SU-DHL-6 (cell line): ENCODE data around the gene RGMB.

Experiments
- H2AFZ ChIP-seq: fragments of 200-600 bp; sonication (generic); 2 replicates; pipeline ENCODE4 v1.6.1; 2014; ENCODE audit warnings: low read depth, mild to moderate bottlenecking, moderate library complexity, mixed read lengths, antibody characterized with exemption, low read length; ENCODE audit not compliant: severe bottlenecking
- H3F3A ChIP-seq: fragments of 200-600 bp; shearing (Covaris generic); 2 replicates; pipeline ENCODE4 v1.6.0; 2016; ENCODE audit warnings: antibody characterized with exemption, mild to moderate bottlenecking; ENCODE audit not compliant: insufficient read depth
- H3K27ac ChIP-seq: fragments of 200-600 bp; sonication (generic); 2 replicates; pipeline ENCODE4 v1.5.1; 2016; ENCODE audit warnings: low read depth, mild to moderate bottlenecking, low read length, moderate library complexity, mixed read lengths
- H3K27me3 ChIP-seq: fragments of 200-600 bp; sonication (generic), shearing (Covaris generic); 2 replicates; pipeline ENCODE4 v1.6.0; 2014; ENCODE audit warnings: mild to moderate bottlenecking, low read length
- H3K36me3 ChIP-seq: fragments of 200-600 bp; sonication (generic); 2 replicates; pipeline ENCODE4 v1.6.1; 2014; ENCODE audit warnings: mild to moderate bottlenecking, low read length, mixed read lengths
- H3K4me2 ChIP-seq: fragments of 300-600, 200-600 bp; shearing (Covaris generic), sonication (generic); 2 replicates; pipeline ENCODE4 v1.6.0; 2014; ENCODE audit warnings: low read length, low read depth, mild to moderate bottlenecking; ENCODE audit not compliant: poor library complexity, severe bottlenecking
- H3K4me3 ChIP-seq: fragments of 200-600 bp; sonication (generic); 2 replicates; pipeline ENCODE4 v1.5.1; 2014; ENCODE audit warnings: antibody characterized with exemption, low read length, mild to moderate bottlenecking, mixed read lengths; ENCODE audit not compliant: insufficient read depth, poor library complexity, severe bottlenecking
- H3K79me2 ChIP-seq: fragments of 200-600 bp; sonication (generic); 2 replicates; pipeline ENCODE4 v1.6.1; 2014; ENCODE audit warnings: mild to moderate bottlenecking, low read length, moderate library complexity; ENCODE audit not compliant: insufficient read depth
- H3K9ac ChIP-seq: fragments of 200-600 bp; sonication (generic); 2 replicates; pipeline ENCODE4 v1.7.0; 2014; ENCODE audit warnings: mild to moderate bottlenecking, low read length
- H3K9me2 ChIP-seq: fragments of 200-600 bp; sonication (generic); replicated peaks from 2 replicates; pipeline ENCODE4 v1.6.1; 2014; ENCODE audit warnings: low read length; ENCODE audit not compliant: insufficient read depth
- H3K9me3 ChIP-seq: fragments of 200-600 bp; sonication (generic); 2 replicates; pipeline ENCODE4 v1.6.1; 2014; ENCODE audit warnings: low read length, mixed read lengths; ENCODE audit not compliant: insufficient read depth
- H4K20me1 ChIP-seq: fragments of 200-600 bp; sonication (generic); 2 replicates; pipeline ENCODE4 v1.6.1; 2014; ENCODE audit warnings: low read depth, mild to moderate bottlenecking, antibody characterized with exemption, low read length, moderate library complexity, mixed read lengths
- CTCF ChIP-seq: fragments of 200-600 bp; sonication (generic); IDR thresholded peaks from one replicate; pipeline ENCODE4 v1.5.1; 2017; ENCODE audit warnings: antibody characterized with exemption, mild to moderate bottlenecking, low read length, moderate library complexity; ENCODE audit not compliant: insufficient read depth, poor library complexity, severe bottlenecking
- EZH2phosphoT487 ChIP-seq: fragments of 200-600 bp; sonication (generic), shearing (Covaris generic); conservative IDR thresholded peaks from 2 replicates; pipeline ENCODE4 v1.6.1; 2018; ENCODE audit warnings: mild to moderate bottlenecking, antibody characterized with exemption, low read length, moderate library complexity, mixed read lengths

RGMB gene

GRCh38 chr5:98785244-98785643 is 11.8 kb downstream of the RGMB start:
- Histone ChIP-seq H3K4me2 (no peak overlapping the region), H3K9me3 (no peaks in the 10 kb centered on the region), H3K36me3 (no peaks in the 10 kb centered on the region; the same call in 1 of the 2 replicates), H4K20me1 (no peaks in the 10 kb centered on the region; the same call in 1 of the 2 replicates), H3F3A (no peaks in the 10 kb centered on the region), H3K27ac (no peak overlapping the region), H3K9ac (no peak overlapping the region), H2AFZ (no peak overlapping the region), H3K9me2 (no peaks in the 10 kb centered on the region), H3K79me2 (peaks cover 3% of the 10 kb centered on the region), H3K4me3 (no peak overlapping the region), H3K27me3 (no peaks in the 10 kb centered on the region)
- TF ChIP-seq EZH2phosphoT487 (no peak), CTCF (no peak)

GRCh38 chr5:98786191-98786853 is 12.9 kb downstream of the RGMB start:
- no peaks in the 10 kb centered on the region for H3K36me3 ChIP-seq
- no peak overlapping the region for H3K9ac ChIP-seq
- H2AFZ ChIP-seq = no peak overlapping the region
- H3K27ac ChIP-seq = no peak overlapping the region
- TF ChIP-seq EZH2phosphoT487 = no peak
- TF ChIP-seq CTCF = no peak
- no peaks in the 10 kb centered on the region for H4K20me1 ChIP-seq
- H3F3A ChIP-seq = no peaks in the 10 kb centered on the region
- peaks cover 3% of the 10 kb centered on the region; the same call in 1 of the 2 replicates for H3K79me2 ChIP-seq
- no peak overlapping the region for H3K4me3 ChIP-seq
- no peaks in the 10 kb centered on the region for H3K27me3 ChIP-seq
- H3K9me3 ChIP-seq = no peaks in the 10 kb centered on the region
- H3K4me2 ChIP-seq = no peak overlapping the region
- H3K9me2 ChIP-seq = no peaks in the 10 kb centered on the region

- Histone ChIP-seq H3K4me3 (no peak overlapping the region), H3K9me2 (no peaks in the 10 kb centered on the region), H3K4me2 (no peak overlapping the region), H3K27me3 (no peaks in the 10 kb centered on the region), H3F3A (no peaks in the 10 kb centered on the region), H3K9ac (no peak overlapping the region), H3K27ac (no peak overlapping the region), H3K9me3 (no peaks in the 10 kb centered on the region), H3K79me2 (peaks cover 3% of the 10 kb centered on the region; the same call in 1 of the 2 replicates), H3K36me3 (no peaks in the 10 kb centered on the region), H4K20me1 (no peaks in the 10 kb centered on the region), H2AFZ (no peak overlapping the region)
- TF ChIP-seq CTCF = no peak
- TF ChIP-seq EZH2phosphoT487 = no peak
Observed at GRCh38 chr5:98787131-98787719, 13.8 kb downstream of the RGMB start.
